Activated B cell treated with CpG ODN at 0.5 μM for 24 hours (primary cell): Measurements from ENCODE around the gene C2. TPM values are rescaled to one million over a fixed set of nuclear protein-coding genes. Genes with fewer than 3 reads are reported as not detected.

Source experiments
- total RNA-seq: library from RNA; stranded (reverse); gene quantifications from 2 replicates; pipeline ENCODE4 v1.2.3, GENCODE V29; 2022

C2 gene
- total RNA-seq, 1 donor from 2014 or later: 0.95 TPM

Other genes with a start within 250 kb of the C2 start
- gene LY6G5C, start 246.7 kb upstream of the C2 start, total RNA-seq: 0.29 and 0.73 TPM in 2 replicates
- 49.3 and 59.1 TPM in 2 replicates for gene ABHD16A, start 224.4 kb upstream of the C2 start, total RNA-seq
- not detected in 2 replicates for gene LY6G6F, start 220.9 kb upstream of the C2 start, total RNA-seq
- not detected in 2 replicates for gene LY6G6D, start 212.4 kb upstream of the C2 start, total RNA-seq
- not detected in 2 replicates for gene LY6G6C, start 206.0 kb upstream of the C2 start, total RNA-seq
- 0.12 TPM in 1 of 2 replicates, not detected in the other for gene MPIG6B, start 204.3 kb upstream of the C2 start, total RNA-seq
- gene DDAH2, start 198.4 kb upstream of the C2 start, total RNA-seq: 30.7 and 32.5 TPM in 2 replicates
- gene CLIC1, start 191.2 kb upstream of the C2 start, total RNA-seq: 374 and 397 TPM in 2 replicates
- 35.4 and 47.3 TPM in 2 replicates for gene MSH5, start 187.7 kb upstream of the C2 start, total RNA-seq
- gene SAPCD1, start 165.1 kb upstream of the C2 start, total RNA-seq: 7.7 and 9.0 TPM in 2 replicates
- 1.6 and 2.9 TPM in 2 replicates for gene VWA7, start 150.4 kb upstream of the C2 start, total RNA-seq
- 136 and 140 TPM in 2 replicates for gene VARS1, start 132.0 kb upstream of the C2 start, total RNA-seq
- gene LSM2, start 120.8 kb upstream of the C2 start, total RNA-seq: 61.8 and 68.6 TPM in 2 replicates
- 1.2 and 2.1 TPM in 2 replicates for gene HSPA1L, start 112.4 kb upstream of the C2 start, total RNA-seq
- gene HSPA1A, start 112.2 kb upstream of the C2 start, total RNA-seq: 27.1 and 28.1 TPM in 2 replicates
- 23.7 and 30.4 TPM in 2 replicates for gene HSPA1B, start 100.0 kb upstream of the C2 start, total RNA-seq
- gene NEU1, start 64.9 kb upstream of the C2 start, total RNA-seq: 18.3 and 19.2 TPM in 2 replicates
- gene SLC44A4, start 48.7 kb upstream of the C2 start, total RNA-seq: 0.17 TPM in 1 of 2 replicates, not detected in the other
- 49.9 and 58.4 TPM in 2 replicates for gene EHMT2, start 30.0 kb upstream of the C2 start, total RNA-seq
- 4.8 and 5.5 TPM in 2 replicates for gene ZBTB12, start 25.6 kb upstream of the C2 start, total RNA-seq
- gene CFB, start 18.4 kb downstream of the C2 start, total RNA-seq: 0.29 TPM in 1 of 2 replicates, not detected in the other
- 57.9 and 63.3 TPM in 2 replicates for gene NELFE, start 31.3 kb downstream of the C2 start, total RNA-seq
- gene SKIC2, start 31.5 kb downstream of the C2 start, total RNA-seq: 95.8 and 102 TPM in 2 replicates
- 23.7 and 29.4 TPM in 2 replicates for gene DXO, start 44.4 kb downstream of the C2 start, total RNA-seq
- 4.6 and 6.8 TPM in 2 replicates for gene C4A, start 54.3 kb downstream of the C2 start, total RNA-seq
- 5.1 and 5.3 TPM in 2 replicates for gene C4B, start 87.1 kb downstream of the C2 start, total RNA-seq
- gene CYP21A2, start 110.7 kb downstream of the C2 start, total RNA-seq: 0.10 TPM in 1 of 2 replicates, not detected in the other
- gene TNXB, start 181.6 kb downstream of the C2 start, total RNA-seq: 5.9 and 12.4 TPM in 2 replicates
- gene ATF6B, start 200.5 kb downstream of the C2 start, total RNA-seq: 144 and 148 TPM in 2 replicates
- gene FKBPL, start 202.6 kb downstream of the C2 start, total RNA-seq: 4.1 and 4.4 TPM in 2 replicates
- not detected in 2 replicates for gene PRRT1, start 224.2 kb downstream of the C2 start, total RNA-seq
- 1.8 and 3.0 TPM in 2 replicates for gene PPT2, start 226.4 kb downstream of the C2 start, total RNA-seq
- gene EGFL8, start 236.9 kb downstream of the C2 start, total RNA-seq: 2.2 and 3.4 TPM in 2 replicates
- 26.4 and 27.0 TPM in 2 replicates for gene AGPAT1, start 248.4 kb downstream of the C2 start, total RNA-seq